Prostate gland (tissue), 2 donors: ENCODE measurements around the gene TXNL4B.

Source experiments
- CTCF ChIP-seq, 4 experiments: fragments of 200-600 bp in 2 of 4; fragments of 450-650 bp in 2 of 4; sonication (generic) in 2 of 4; IDR thresholded peaks; 1 replicate in 3 of 4; 2 replicates in 1 of 4; pipeline ENCODE4 v1.5.1; 2016 to 2019; ENCODE audit warnings: antibody characterized with exemption in 4 of 4, mild to moderate bottlenecking in 2 of 4, moderate library complexity in 2 of 4
- POLR2AphosphoS5 ChIP-seq: sonication (generic); formaldehyde crosslinking; IDR thresholded peaks from one replicate; pipeline ENCODE4 v1.6.1; 2017; ENCODE audit warnings: antibody characterized with exemption

GRCh38 chr16:72044296-72044695, 49.1 kb downstream of the TXNL4B start:
- no peak for TF ChIP-seq CTCF (IDR thresholded peaks at IDR 0.05)
- TF ChIP-seq POLR2AphosphoS5 = no peak
